ENCODE data around the gene CPVL. TPM values are rescaled to one million over a fixed set of nuclear protein-coding genes. Genes with fewer than 3 reads are reported as not detected.

CPVL gene
- total and polyA plus RNA-seq, 2 of the 4 experiments (the other 2 are of a cell fraction), result not detected

- Histone ChIP-seq H3K18ac (ENCODE audit: low read depth, low read length) (no peak overlapping the region), H3K36me3 (ENCODE audit: control insufficient read depth, insufficient read depth, low read length) (no peaks in the 10 kb centered on the region), H2AK5ac (ENCODE audit: low read depth, low read length) (no peak overlapping the region), H3K9me3 (ENCODE audit: control insufficient read depth, insufficient read depth, low read length) (no peaks in the 10 kb centered on the region), H2BK120ac (ENCODE audit: low read depth, low read length) (no peak overlapping the region), H2BK20ac (ENCODE audit: low read depth, low read length) (no peak overlapping the region), H3K79me1 (ENCODE audit: low read depth in 1 of 2, low read length in 2 of 2) (no peaks in the 10 kb centered on the region), H3K4ac (ENCODE audit: low read depth, low read length) (no peak overlapping the region), H2AFZ (replicated peaks; ENCODE audit: low read length, poor library complexity) (no peak overlapping the region), H2AK9ac (replicated peaks; ENCODE audit: low read depth, low read length, poor library complexity) (no peak overlapping the region), H4K8ac (ENCODE audit: low read depth in 2 of 2, low read length in 2 of 2) (no peak overlapping the region), H4K5ac (ENCODE audit: low read depth, low read length) (no peak overlapping the region), H3K4me3 (ENCODE audit: insufficient read depth, low read depth, low read length) (no peak overlapping the region), H3K14ac (replicated peaks; ENCODE audit: low read depth, low read length) (no peak overlapping the region), H3K9ac (ENCODE audit: low read depth, low read length) (no peak overlapping the region), H4K91ac (ENCODE audit: insufficient read depth, low read depth, low read length) (no peak overlapping the region), H4K20me1 (ENCODE audit: insufficient read depth, low read length) (no peaks in the 10 kb centered on the region), H3K4me1 (ENCODE audit: control insufficient read depth, insufficient read depth, low read length) (no peaks in the 10 kb centered on the region), H3K56ac (ENCODE audit: extremely low read depth, insufficient read depth, low read length) (no peak overlapping the region), H3K23ac (ENCODE audit: low read depth, low read length) (no peak overlapping the region), H3K4me2 (ENCODE audit: low read depth, low read length) (no peak overlapping the region), H3K27me3 (ENCODE audit: control insufficient read depth, insufficient read depth, low read length) (peaks cover 18% of the 10 kb centered on the region), H2BK15ac (ENCODE audit: low read depth, low read length) (no peak overlapping the region), H3K9me1 (ENCODE audit: insufficient read depth, low read length) (no peaks in the 10 kb centered on the region), H3K27ac (ENCODE audit: insufficient read depth, low read length) (no peak overlapping the region), H2BK5ac (ENCODE audit: low read depth, low read length, poor library complexity, severe bottlenecking) (no peak overlapping the region)
- in situ Hi-C loops (cut with MboI; ENCODE audit: low sequenced_read_pairs), result no loop called here
- ChIA-PET CTCF (no interaction called here), POLR2A (ENCODE audit: unreplicated experiment) (no interaction called here)
- no CpG with 5 or more reads among the region's 2 CpGs for WGBS, 2 experiments (ENCODE audit: extremely low coverage in 2 of 2, insufficient read length in 1 of 2)
- dilution Hi-C loops (cut with HindIII; ENCODE audit: low sequenced_read_pairs, unreplicated experiment), result no loop called here
- ATAC-seq (ENCODE audit: low read depth), result no peak
- intact Hi-C loops (cut with micrococcal nuclease), result no loop called here
- no peak for TF ChIP-seq MXI1 (IDR thresholded peaks at IDR 0.05; ENCODE audit: borderline replicate concordance, low read depth, low read length)
- no peak for TF ChIP-seq POLR2A (IDR thresholded peaks at IDR 0.05; ENCODE audit: low read depth, low read length)
- TF ChIP-seq FOS (IDR thresholded peaks at IDR 0.05; ENCODE audit: low read depth, low read length), result no peak
- no peak for TF ChIP-seq NFE2L2 (IDR thresholded peaks at IDR 0.05; ENCODE audit: low read depth, low read length)
- no peak for TF ChIP-seq BHLHE40 (IDR thresholded peaks at IDR 0.05; ENCODE audit: low read depth, low read length)
- TF ChIP-seq RFX5 (IDR thresholded peaks at IDR 0.05; ENCODE audit: low read depth, low read length), result no peak
- no peak for TF ChIP-seq CEBPB (IDR thresholded peaks at IDR 0.05; ENCODE audit: low read depth, low read length)
- TF ChIP-seq CTCF (conservative IDR thresholded peaks at IDR 0.05; ENCODE audit: low read depth, low read length), result no peak
- no peak for TF ChIP-seq USF2 (IDR thresholded peaks at IDR 0.05; ENCODE audit: low read depth, low read length)
- TF ChIP-seq SMC3 (IDR thresholded peaks at IDR 0.05; ENCODE audit: low read depth, low read length), result no peak
- no peak for TF ChIP-seq RCOR1 (IDR thresholded peaks at IDR 0.05; ENCODE audit: insufficient replicate concordance, low read length)
- no peak for TF ChIP-seq RAD21 (IDR thresholded peaks at IDR 0.05; ENCODE audit: low read length)
- no TSS peak for BruUV-seq (replicated peaks)
- DNase-seq, result no peak
Observed at GRCh38 chr7:28964056-28964455, 182.3 kb downstream of the CPVL start.

Measured in IMR-90 (cell line).